RWPE2 (cell line): ENCODE results near the gene NKX1-1.

Source experiments
- ATAC-seq: fragments of 200-7000 bp; cut with Tn5 transposase; 3 replicates; pipeline ENCODE4 v1.9.1; 2021; ENCODE audit warnings: low read depth
- DNase-seq: peaks from one replicate; pipeline ENCODE4 v3.0.0-alpha.2; 2020; ENCODE audit warnings: low spot score
- H3K27ac ChIP-seq: fragments of 450-650 bp; 2 replicates; pipeline ENCODE4 v1.5.1; 2017; ENCODE audit warnings: mild to moderate bottlenecking; ENCODE audit not compliant: poor library complexity, severe bottlenecking
- H3K27me3 ChIP-seq: fragments of 250-450 bp; sonication (Bioruptor Pico); 2 replicates; pipeline ENCODE4 v1.5.1; 2021; ENCODE audit warnings: mild to moderate bottlenecking, moderate library complexity; ENCODE audit not compliant: insufficient read depth, poor library complexity, severe bottlenecking
- H3K36me3 ChIP-seq: fragments of 250-450 bp; sonication (Bioruptor Pico); 2 replicates; pipeline ENCODE4 v1.5.1; 2020; ENCODE audit warnings: low read depth, mild to moderate bottlenecking, moderate library complexity
- H3K4me1 ChIP-seq: fragments of 250-450 bp; sonication (Bioruptor Pico); 2 replicates; pipeline ENCODE4 v1.5.1; 2021; ENCODE audit warnings: mild to moderate bottlenecking, moderate library complexity; ENCODE audit not compliant: insufficient read depth, poor library complexity, severe bottlenecking
- H3K4me3 ChIP-seq: fragments of 250-450 bp; sonication (Bioruptor Pico); 2 replicates; pipeline ENCODE4 v1.5.1; 2021; ENCODE audit warnings: mild to moderate bottlenecking, moderate library complexity; ENCODE audit not compliant: severe bottlenecking
- H3K9me3 ChIP-seq: fragments of 250-450 bp; sonication (Bioruptor Pico); 2 replicates; pipeline ENCODE4 v1.5.1; 2021; ENCODE audit warnings: mild to moderate bottlenecking, moderate library complexity; ENCODE audit not compliant: severe bottlenecking
- TF ChIP-seq, protein P1 (sequence below): fragments of 450-650 bp; IDR thresholded peaks from one replicate; pipeline ENCODE4 v1.5.1; 2017; ENCODE audit warnings: mild to moderate bottlenecking, moderate library complexity; ENCODE audit not compliant: poor library complexity, severe bottlenecking

Gene NKX1-1

DNA sequence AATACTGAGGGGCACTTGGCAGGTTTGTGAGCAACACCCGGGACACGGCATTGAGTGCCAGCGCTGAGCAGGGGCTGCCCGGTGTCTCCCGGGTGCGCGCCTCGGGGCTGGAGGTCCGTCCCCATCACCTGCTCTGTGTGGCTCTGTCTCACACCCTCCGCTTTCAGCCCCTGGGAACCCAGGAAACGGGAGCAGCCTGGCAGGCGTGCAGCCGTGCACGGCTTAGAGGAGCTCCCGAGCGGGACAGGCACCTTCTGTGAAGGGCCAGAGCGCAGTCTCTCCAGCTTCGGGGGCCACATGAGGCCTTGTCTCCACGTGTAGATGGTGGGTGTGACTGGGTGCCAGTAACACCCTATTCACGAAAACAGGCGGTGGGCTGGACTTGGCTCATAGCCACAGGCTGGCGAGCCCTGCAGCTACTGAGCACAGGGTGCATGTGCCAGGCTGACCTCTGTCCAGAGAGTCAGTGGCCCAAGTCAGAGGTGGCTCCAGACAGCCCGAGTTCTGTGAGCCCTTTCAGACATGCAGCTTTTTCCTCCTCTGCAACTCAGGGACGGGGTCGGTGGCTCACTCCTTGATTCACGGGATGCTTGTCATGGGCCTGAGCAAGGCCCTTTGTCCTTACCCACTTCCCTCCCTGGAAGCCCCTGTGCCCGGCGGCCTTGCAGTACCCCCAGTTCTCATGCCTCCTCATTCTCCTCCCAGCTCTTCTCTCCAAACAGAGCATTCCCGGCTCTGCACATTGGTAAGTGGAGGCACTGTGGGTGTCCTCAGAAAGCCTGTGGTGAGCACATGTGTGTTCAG is 35.7 kb downstream of the NKX1-1 start:
- Histone ChIP-seq H3K9me3 (no peaks in the 10 kb centered on the region), H3K36me3 (peaks cover 4% of the 10 kb centered on the region), H3K27me3 (no peaks in the 10 kb centered on the region), H3K4me1 (no peaks in the 10 kb centered on the region), H3K27ac (no peak overlapping the region), H3K4me3 (no peak overlapping the region)
- no peak for ATAC-seq
- peak; percentile 52 for DNase-seq
- TF ChIP-seq, protein P1, sequence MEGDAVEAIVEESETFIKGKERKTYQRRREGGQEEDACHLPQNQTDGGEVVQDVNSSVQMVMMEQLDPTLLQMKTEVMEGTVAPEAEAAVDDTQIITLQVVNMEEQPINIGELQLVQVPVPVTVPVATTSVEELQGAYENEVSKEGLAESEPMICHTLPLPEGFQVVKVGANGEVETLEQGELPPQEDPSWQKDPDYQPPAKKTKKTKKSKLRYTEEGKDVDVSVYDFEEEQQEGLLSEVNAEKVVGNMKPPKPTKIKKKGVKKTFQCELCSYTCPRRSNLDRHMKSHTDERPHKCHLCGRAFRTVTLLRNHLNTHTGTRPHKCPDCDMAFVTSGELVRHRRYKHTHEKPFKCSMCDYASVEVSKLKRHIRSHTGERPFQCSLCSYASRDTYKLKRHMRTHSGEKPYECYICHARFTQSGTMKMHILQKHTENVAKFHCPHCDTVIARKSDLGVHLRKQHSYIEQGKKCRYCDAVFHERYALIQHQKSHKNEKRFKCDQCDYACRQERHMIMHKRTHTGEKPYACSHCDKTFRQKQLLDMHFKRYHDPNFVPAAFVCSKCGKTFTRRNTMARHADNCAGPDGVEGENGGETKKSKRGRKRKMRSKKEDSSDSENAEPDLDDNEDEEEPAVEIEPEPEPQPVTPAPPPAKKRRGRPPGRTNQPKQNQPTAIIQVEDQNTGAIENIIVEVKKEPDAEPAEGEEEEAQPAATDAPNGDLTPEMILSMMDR: no peak

GRCh38 chr4:1369479-1370079 is 36.7 kb downstream of the NKX1-1 start:
- Histone ChIP-seq H3K9me3 (no peaks in the 10 kb centered on the region), H3K4me1 (no peaks in the 10 kb centered on the region), H3K27me3 (no peaks in the 10 kb centered on the region), H3K36me3 (peaks cover 4% of the 10 kb centered on the region), H3K4me3 (no peak overlapping the region), H3K27ac (no peak overlapping the region)
- TF ChIP-seq, protein P1: no peak
- no peak for ATAC-seq
- DNase-seq: no peak

- Histone ChIP-seq H3K4me3 (no peak overlapping the region), H3K4me1 (no peaks in the 10 kb centered on the region), H3K27me3 (no peaks in the 10 kb centered on the region), H3K27ac (no peak overlapping the region), H3K9me3 (no peaks in the 10 kb centered on the region), H3K36me3 (peaks cover 4% of the 10 kb centered on the region)
- ATAC-seq (no peak), DNase-seq (peak; percentile 59)
- TF ChIP-seq, protein P1: no peak
Observed at GRCh38 chr4:1369091-1369450, 37.2 kb downstream of the NKX1-1 start.

GRCh38 chr4:1368421-1369090 is 37.7 kb downstream of the NKX1-1 start:
- H3K36me3 ChIP-seq: peaks cover 4% of the 10 kb centered on the region
- no peaks in the 10 kb centered on the region for H3K27me3 ChIP-seq
- no peak overlapping the region for H3K4me3 ChIP-seq
- TF ChIP-seq, protein P1: no peak
- H3K9me3 ChIP-seq: no peaks in the 10 kb centered on the region
- DNase-seq: peak; percentile 40
- no peak for ATAC-seq
- H3K4me1 ChIP-seq: no peaks in the 10 kb centered on the region
- H3K27ac ChIP-seq: no peak overlapping the region

DNA sequence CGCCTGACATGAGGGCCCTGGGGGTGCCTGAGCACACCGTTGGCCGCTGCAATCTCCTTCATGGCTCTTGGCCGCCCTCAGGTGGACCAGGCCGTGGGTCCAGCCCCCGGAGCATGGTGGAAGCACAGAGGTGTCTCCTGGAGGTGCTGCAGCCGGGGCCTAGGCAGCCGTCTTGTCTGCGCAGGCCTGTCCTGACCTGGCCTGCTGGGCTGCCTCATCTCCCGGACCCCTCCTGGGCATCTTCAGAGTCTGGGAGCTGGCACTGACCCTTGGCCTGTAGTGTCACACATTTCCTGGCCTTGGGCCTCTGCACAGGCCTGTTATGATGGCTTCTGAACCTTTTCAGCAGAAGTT is 38.3 kb downstream of the NKX1-1 start:
- no peak overlapping the region for H3K27ac ChIP-seq
- H3K4me1 ChIP-seq: no peaks in the 10 kb centered on the region
- H3K4me3 ChIP-seq: no peak overlapping the region
- TF ChIP-seq, protein P1: no peak
- H3K36me3 ChIP-seq: peaks cover 4% of the 10 kb centered on the region
- DNase-seq (peak; percentile 68), ATAC-seq (no peak)
- no peaks in the 10 kb centered on the region for H3K27me3 ChIP-seq
- no peaks in the 10 kb centered on the region for H3K9me3 ChIP-seq
